ENCODE data around the gene NOTUM. TPM values are rescaled to one million over a fixed set of nuclear protein-coding genes. Genes with fewer than 3 reads are reported as not detected.

Gene NOTUM
- 0.13 and 0.48 TPM in 2 replicates for total RNA-seq

DNA sequence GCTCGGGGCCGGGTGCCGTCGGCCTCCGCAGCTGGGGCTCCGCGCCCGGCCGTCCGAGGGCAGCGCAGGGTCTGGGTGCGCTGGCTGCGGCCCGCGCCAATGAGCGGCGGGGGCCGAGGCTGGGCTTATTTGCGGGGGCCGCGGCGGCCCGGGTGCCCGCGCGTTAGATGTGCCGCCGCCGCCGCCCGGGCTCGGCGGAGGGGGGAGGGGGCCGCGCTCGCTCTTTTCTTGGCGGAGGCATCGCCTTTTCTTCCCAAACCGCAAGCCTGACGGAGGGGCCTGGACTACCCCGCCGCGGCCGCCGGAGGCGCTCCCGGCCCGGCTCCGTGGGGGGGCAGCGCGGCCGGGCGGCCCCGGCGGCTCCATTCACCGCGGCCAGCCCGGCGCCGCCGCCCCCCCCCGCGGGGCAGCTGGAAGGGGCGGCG is at the start of gene NOTUM:
NOTUM (minus strand) TSS at position 101 of the 425 bp plus-strand sequence. CDS start 278 bp downstream, outside the sequence.

DNA sequence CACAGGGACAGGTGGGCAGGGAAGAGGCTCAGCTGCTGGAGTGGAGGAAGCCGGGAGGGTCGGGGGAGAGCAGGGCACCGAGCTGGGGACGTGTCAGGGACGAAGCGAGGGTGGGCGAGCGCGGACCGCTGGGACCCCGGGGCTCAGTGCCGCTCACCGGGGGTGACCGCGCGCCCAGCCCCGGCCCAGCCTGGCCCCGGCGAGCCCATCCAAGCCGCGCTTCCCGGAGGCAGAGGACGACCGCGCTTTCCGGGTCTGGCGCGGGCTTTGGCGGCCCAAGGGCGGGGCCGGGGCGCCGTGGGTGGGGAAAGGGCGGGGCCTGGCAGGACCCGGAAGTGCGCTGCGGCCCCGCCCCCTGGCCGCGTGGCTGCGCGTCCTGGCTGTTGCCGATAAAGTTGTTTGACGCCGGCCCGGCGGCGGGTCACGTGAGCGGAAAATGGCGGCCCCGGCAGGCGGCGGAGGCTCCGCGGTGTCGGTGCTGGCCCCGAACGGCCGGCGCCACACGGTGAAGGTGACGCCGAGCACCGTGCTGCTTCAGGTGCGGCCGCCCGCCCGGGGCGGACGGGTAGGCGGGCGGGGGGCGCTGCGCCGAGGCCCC is 16.3 kb upstream of the NOTUM start, which contains the start of gene ASPSCR1:
ASPSCR1 (plus strand) TSS at position 419 of the 598 bp plus-strand sequence; CDS start at position 437, 18 bp downstream.

DNA sequence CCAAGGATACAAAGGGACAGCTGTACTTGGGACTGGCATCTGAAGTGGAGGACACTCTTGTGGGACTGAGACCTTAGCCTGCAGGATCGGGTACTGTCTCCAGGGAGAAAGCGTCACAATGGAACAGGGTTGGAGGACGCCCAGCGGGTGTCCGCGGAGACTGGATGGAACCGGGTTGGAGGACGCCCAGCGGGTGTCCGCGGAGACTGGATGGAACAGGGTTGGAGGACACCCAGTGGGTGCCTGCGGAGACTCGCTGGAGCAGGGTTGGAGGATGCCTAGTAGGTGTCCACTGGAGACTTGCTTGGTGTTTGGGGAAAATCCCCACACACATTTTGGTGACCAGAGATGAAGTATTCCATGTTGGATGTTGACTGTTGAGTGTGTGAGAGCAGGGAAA is 13.8 kb downstream of the NOTUM start, which contains the start of gene MYADML2:
MYADML2 (minus strand) TSS at position 45 of the 400 bp plus-strand sequence. CDS start 5,492 bp downstream, outside the sequence.

DNA sequence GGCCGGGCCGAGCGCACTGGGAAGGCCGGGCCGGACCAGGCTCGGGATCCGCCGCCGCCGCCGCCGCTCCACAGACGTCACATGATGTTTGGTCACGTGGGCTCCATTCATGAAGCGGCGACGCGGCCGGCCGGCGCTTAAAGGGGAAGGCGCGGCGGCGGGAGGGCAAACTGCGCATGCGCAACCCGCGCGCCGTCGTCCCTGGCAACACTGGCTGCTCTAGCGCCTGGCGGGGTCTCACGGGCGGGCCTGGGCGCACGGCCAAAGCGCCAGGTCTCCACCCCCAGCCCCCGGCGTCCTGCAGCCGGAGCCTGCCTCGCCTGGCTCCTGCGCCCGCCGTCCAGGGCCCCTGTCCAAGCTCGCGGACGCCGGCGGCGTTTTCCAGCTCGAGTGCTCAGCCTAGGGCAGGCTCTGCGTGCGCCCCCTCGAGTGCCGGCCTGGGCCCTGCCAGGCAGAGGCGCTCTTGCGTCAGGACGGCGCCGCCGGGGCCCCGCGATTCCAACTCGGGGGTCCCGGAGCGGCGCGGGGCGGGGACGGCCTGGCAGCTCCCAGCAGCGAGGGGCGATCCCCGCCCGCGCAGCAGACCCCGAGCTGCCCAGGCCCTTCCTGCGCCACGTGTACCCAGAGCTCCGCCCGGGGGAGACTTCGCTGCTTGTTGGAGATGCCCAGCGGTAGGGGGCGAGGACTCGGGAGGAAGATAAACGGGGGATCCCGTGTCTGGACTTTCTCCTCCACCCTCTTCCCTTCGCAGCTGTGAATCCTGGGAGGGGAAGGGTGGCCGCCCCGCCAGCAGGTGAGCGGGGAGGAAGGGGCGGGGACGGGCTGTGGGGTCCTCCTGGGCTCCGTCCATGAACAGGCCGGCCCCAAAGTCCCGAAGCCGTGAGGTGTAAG is 33.1 kb downstream of the NOTUM start, which contains the start of gene MAFG:
MAFG (minus strand) TSS at position 83 of the 891 bp plus-strand sequence. CDS start 4,550 bp downstream, outside the sequence.

DNA sequence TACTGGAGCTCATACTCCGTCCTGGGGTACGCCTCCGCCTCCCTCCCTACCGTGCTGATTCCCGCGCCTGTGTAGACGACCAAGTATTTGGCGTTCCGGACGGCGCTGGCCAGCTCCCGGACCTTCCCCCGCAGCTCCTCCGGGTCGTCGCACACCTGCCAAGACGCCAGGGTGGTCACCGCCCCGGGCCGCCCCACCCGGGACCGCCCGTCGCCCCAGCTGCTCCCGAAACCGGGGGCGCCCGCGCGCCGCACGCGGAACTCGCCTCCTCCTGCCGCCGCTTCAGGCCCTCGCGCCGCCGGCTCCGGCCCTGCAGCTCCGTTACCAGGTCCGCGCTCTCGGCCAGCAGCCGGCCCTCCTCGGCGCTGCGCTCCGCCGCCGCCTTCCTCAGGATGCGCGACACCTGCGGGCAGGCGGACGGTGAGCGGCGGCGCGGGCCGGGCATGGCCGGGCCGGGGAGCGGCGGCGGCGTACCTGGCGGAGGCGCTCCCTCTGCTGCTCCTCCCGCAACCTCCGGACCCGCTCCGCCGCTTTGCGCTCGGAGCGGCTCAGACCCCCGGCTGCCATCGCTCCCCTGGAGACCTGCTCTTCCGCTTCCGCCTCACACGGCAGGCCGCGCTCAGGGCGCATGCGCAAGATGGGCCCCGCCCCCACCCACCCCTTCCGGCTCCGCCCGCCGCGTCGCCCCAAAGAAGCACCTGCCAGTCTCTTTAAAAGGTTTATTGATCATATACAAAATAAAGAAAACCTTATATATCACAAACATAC is 43.2 kb downstream of the NOTUM start, which contains the start of gene SIRT7:
SIRT7 (minus strand) TSS at position 612 of the 768 bp plus-strand sequence; CDS start at position 567, 45 bp downstream.

DNA sequence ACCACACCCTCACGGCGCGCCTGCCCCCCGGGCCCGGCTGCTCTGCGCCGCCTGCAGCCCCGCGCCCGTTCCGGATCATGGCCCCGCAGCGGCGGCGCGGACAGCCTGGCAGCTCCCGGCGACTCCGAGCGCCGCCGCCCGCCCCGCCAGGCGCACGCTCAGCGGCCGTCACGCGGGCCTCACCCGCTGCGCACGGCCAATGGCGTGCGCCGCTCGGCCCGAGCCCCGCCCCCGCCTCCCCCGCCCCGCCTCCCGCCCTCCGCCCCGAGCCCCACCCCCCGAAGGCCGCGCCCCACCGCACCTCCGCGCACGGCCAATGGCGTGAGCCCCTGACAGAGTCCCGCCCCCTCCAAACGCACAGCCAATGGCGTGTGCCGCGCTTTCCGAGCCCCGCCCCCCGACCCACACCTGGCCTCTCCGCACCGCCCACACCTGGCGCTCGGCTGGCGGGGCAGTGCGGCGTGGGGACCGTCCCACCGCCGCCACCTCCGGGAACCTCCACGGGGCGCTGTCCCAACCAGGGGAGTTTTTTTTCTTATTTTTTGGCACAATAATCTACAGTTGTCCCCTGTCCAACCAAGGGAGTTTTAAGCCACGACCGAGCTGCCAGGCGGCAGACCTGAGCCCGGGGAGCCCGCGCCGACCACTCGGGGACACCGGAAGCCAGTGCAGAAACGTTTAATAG is 49.6 kb downstream of the NOTUM start, which contains the start of gene PCYT2:
PCYT2 (minus strand) TSS at position 123 of the 685 bp plus-strand sequence; CDS start at position 79, 44 bp downstream.

Other genes starting within 250 kb of the NOTUM start
- 15.3 and 22.8 TPM in 2 replicates for gene SLC25A10, start 248.9 kb downstream of the NOTUM start, total RNA-seq
- not detected in 2 replicates for gene GCGR, start 157.0 kb downstream of the NOTUM start, total RNA-seq
- 69.5 and 121 TPM in 2 replicates for gene MCRIP1, start 127.9 kb downstream of the NOTUM start, total RNA-seq
- gene PPP1R27, start 126.1 kb downstream of the NOTUM start, total RNA-seq, result not detected in 2 replicates
- gene P4HB, start 100.7 kb downstream of the NOTUM start, total RNA-seq, result 1,783 and 2,221 TPM in 2 replicates
- gene ARHGDIA, start 89.8 kb downstream of the NOTUM start, total RNA-seq, result 143 and 305 TPM in 2 replicates
- gene ALYREF, start 69.6 kb downstream of the NOTUM start, total RNA-seq, result 47.7 and 158 TPM in 2 replicates
- 147 and 313 TPM in 2 replicates for gene ANAPC11, start 69.5 kb downstream of the NOTUM start, total RNA-seq
- 0.26 and 0.48 TPM in 2 replicates for gene NPB, start 58.9 kb downstream of the NOTUM start, total RNA-seq
- 19.0 and 74.9 TPM in 2 replicates for gene PCYT2, start 49.8 kb downstream of the NOTUM start, total RNA-seq
- 11.1 and 20.7 TPM in 2 replicates for gene SIRT7, start 43.0 kb downstream of the NOTUM start, total RNA-seq
- gene MAFG, start 33.5 kb downstream of the NOTUM start, total RNA-seq, result 12.1 and 15.1 TPM in 2 replicates
- gene PYCR1, start 23.9 kb downstream of the NOTUM start, total RNA-seq, result 54.9 and 180 TPM in 2 replicates
- not detected in 2 replicates for gene MYADML2, start 14.0 kb downstream of the NOTUM start, total RNA-seq
- gene ASPSCR1, start 16.4 kb upstream of the NOTUM start, total RNA-seq, result 15.5 and 15.8 TPM in 2 replicates
- gene CENPX, start 61.7 kb upstream of the NOTUM start, total RNA-seq, result 29.1 and 76.7 TPM in 2 replicates
- gene LRRC45, start 62.1 kb upstream of the NOTUM start, total RNA-seq, result 9.8 and 15.6 TPM in 2 replicates
- 25.0 and 38.6 TPM in 2 replicates for gene RAC3, start 70.5 kb upstream of the NOTUM start, total RNA-seq
- gene DCXR, start 76.5 kb upstream of the NOTUM start, total RNA-seq, result 79.3 and 86.3 TPM in 2 replicates
- 46.9 and 63.2 TPM in 2 replicates for gene RFNG, start 90.6 kb upstream of the NOTUM start, total RNA-seq
- gene GPS1, start 90.7 kb upstream of the NOTUM start, total RNA-seq, result 116 and 126 TPM in 2 replicates
- 30.9 and 37.4 TPM in 2 replicates for gene DUS1L, start 104.6 kb upstream of the NOTUM start, total RNA-seq
- gene FASN, start 137.0 kb upstream of the NOTUM start, total RNA-seq, result 57.2 and 289 TPM in 2 replicates